Bronchial epithelial cell (primary cell): ENCODE data around the gene SHISA4. TPM values are rescaled to one million over a fixed set of nuclear protein-coding genes. Genes with fewer than 3 reads are reported as not detected.

Experiments used
- DNase-seq: peaks from one replicate; pipeline ENCODE4 v3.0.0-alpha.2; 2010; ENCODE audit warnings: low read depth
- FAIRE-seq: peaks from 2 replicates; lab custom pipeline; 2011; peaks lifted over from hg19 to GRCh38; lab: Jason Lieb, UNC
- H3K27me3 ChIP-seq: 2 replicates; pipeline ENCODE4 v1.5.1; 2011; ENCODE audit warnings: low read length; ENCODE audit not compliant: control insufficient read depth, insufficient read depth
- H3K36me3 ChIP-seq: 2 replicates; pipeline ENCODE4 v1.5.1; 2011; ENCODE audit warnings: low read length; ENCODE audit not compliant: control insufficient read depth, insufficient read depth
- H3K4me3 ChIP-seq: 2 replicates; pipeline ENCODE4 v1.5.1; 2011; ENCODE audit warnings: mild to moderate bottlenecking, low read depth, low read length, control low read depth
- CTCF ChIP-seq: IDR thresholded peaks from 2 replicates; pipeline ENCODE4 v1.5.1; 2011; ENCODE audit warnings: mild to moderate bottlenecking, moderate library complexity, low read length, control low read depth, inconsistent platforms; ENCODE audit not compliant: insufficient read depth, severe bottlenecking
- total RNA-seq: library from RNA; depleted of rRNA; stranded (reverse); fragments of >200 nt; gene quantifications from 2 replicates; pipeline ENCODE4 v1.2.1, GENCODE V29; 2014

SHISA4 gene
- total RNA-seq, 1 donor from 2014 or later = 3.9 TPM

GRCh38 chr1:201911826-201912571, 23.3 kb downstream of the SHISA4 start:
- DNase-seq (no peak), FAIRE-seq (no peak)
- TF ChIP-seq CTCF = no peak
- Histone ChIP-seq H3K36me3 (no peaks in the 10 kb centered on the region), H3K4me3 (no peak overlapping the region), H3K27me3 (peaks cover 2% of the 10 kb centered on the region)

DNA sequence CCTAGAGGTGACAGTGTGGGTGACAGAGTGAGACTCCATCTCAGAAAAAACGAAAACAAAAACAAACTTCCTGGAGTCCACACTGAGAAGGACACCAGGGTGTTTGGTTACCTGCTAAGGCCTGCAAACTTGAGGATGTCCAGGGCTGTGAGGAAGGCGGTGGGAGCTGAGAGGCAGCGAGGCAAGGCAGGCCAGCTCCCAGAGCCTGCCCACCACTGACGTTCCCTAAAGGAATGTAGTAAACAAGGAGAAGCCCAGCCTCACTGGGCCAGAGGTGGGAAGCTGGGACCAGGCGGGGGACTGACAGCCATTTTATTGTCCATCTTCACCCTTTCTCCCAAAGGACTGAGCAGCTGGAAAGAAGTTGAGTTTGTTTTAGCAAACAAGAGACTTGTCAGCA, 24.1 kb downstream of the SHISA4 start:
- Histone ChIP-seq H3K36me3 (no peaks in the 10 kb centered on the region), H3K27me3 (peaks cover 2% of the 10 kb centered on the region), H3K4me3 (no peak overlapping the region)
- peak; percentile 66 for FAIRE-seq
- DNase-seq = no peak
- no peak for TF ChIP-seq CTCF

GRCh38 chr1:201914456-201915235, 25.9 kb downstream of the SHISA4 start:
- no peak for TF ChIP-seq CTCF
- DNase-seq (no peak), FAIRE-seq (no peak)
- Histone ChIP-seq H3K36me3 (no peaks in the 10 kb centered on the region), H3K4me3 (no peak overlapping the region), H3K27me3 (no peaks in the 10 kb centered on the region)

- Histone ChIP-seq H3K27me3 (no peaks in the 10 kb centered on the region), H3K4me3 (no peak overlapping the region), H3K36me3 (no peaks in the 10 kb centered on the region)
- peak; percentile 35 for DNase-seq
- no peak for TF ChIP-seq CTCF
- no peak for FAIRE-seq
These were observed 28.1 kb downstream of the SHISA4 start for GRCh38 chr1:201916649-201917249.

DNA sequence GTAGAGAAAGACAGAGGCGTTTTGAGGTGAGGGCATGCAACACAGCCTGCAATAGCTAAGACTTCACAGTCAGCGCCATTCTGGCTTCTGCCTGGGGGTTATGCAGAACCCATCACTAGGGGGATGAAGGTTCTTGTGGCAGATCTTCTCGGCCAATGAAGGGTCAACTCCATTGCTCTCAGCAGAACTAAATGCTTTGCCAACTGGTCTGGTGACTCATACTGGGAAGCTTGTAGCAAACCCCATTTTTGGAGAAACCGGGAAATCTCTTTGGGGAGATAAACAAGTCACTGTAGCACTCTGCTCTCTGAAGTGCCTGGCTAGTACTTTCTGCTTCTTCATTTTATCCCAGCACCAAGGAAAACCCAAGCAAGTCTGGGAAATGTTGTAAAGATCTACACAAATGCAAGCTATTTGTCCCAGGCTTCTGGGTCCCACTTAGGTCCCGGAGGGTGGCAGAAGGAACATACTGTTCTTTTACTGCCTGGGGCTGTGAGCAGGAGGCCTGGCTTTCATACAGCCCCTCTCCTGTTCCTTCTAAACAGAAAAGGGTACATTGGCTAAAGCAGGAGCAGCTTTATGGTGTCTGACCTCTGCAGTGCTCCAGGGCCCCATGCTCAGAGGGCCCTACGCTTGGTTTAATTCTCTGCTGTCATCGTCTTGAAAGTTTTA, 28.8 kb downstream of the SHISA4 start:
- TF ChIP-seq CTCF = no peak
- peak; percentile 35 for DNase-seq
- Histone ChIP-seq H3K4me3 (no peak overlapping the region), H3K27me3 (no peaks in the 10 kb centered on the region), H3K36me3 (no peaks in the 10 kb centered on the region)
- no peak for FAIRE-seq
